Neural progenitor cell (in vitro differentiated cells): ENCODE results near the gene KCNC1. TPM values are rescaled to one million over a fixed set of nuclear protein-coding genes. Genes with fewer than 3 reads are reported as not detected.

Experiments used
- DNase-seq: peaks from one replicate; pipeline ENCODE4 v3.0.0-alpha.2; 2016; ENCODE audit warnings: low spot score
- H2AFZ ChIP-seq: fragments of 200-600 bp; sonication (generic); replicated peaks from 2 replicates; pipeline ENCODE4 v1.6.1; 2016; ENCODE audit warnings: antibody characterized with exemption
- H3F3A ChIP-seq: fragments of 200-600 bp; sonication (generic); 2 replicates; pipeline ENCODE4 v1.6.1; 2016; ENCODE audit warnings: antibody characterized with exemption, low read depth
- H3K27ac ChIP-seq: fragments of 200-600 bp; sonication (generic); 2 replicates; pipeline ENCODE4 v1.5.1; 2016; ENCODE audit warnings: mild to moderate bottlenecking
- H3K27me3 ChIP-seq: fragments of 200-600 bp; sonication (generic); 2 replicates; pipeline ENCODE4 v1.6.1; 2016; ENCODE audit warnings: mild to moderate bottlenecking, moderate library complexity
- H3K36me3 ChIP-seq: fragments of 200-600 bp; sonication (generic); 2 replicates; pipeline ENCODE4 v1.5.1; 2016
- H3K4me1 ChIP-seq: fragments of 200-600 bp; sonication (generic); 2 replicates; pipeline ENCODE4 v1.6.1; 2016; ENCODE audit warnings: mixed run types
- H3K4me2 ChIP-seq: fragments of 200-600 bp; sonication (generic); 2 replicates; pipeline ENCODE4 v1.6.1; 2016
- H3K4me3 ChIP-seq: fragments of 200-600 bp; sonication (generic); 2 replicates; pipeline ENCODE4 v1.5.1; 2016
- H3K79me2 ChIP-seq: fragments of 200-600 bp; sonication (generic); 2 replicates; pipeline ENCODE4 v1.6.1; 2016; ENCODE audit warnings: low read depth
- H3K9ac ChIP-seq: fragments of 200-600 bp; sonication (generic); 2 replicates; pipeline ENCODE4 v1.6.1; 2016
- H3K9me3 ChIP-seq: fragments of 200-600 bp; sonication (generic); 2 replicates; pipeline ENCODE4 v1.5.1; 2016; ENCODE audit warnings: low read depth
- H4K20me1 ChIP-seq: fragments of 200-600 bp; sonication (generic); 2 replicates; pipeline ENCODE4 v1.6.1; 2016; ENCODE audit warnings: low read depth
- H3K27ac Mint-ChIP-seq: 3 replicates; pipeline ENCODE4 v1.8.0; 2021; ENCODE audit warnings: mixed read lengths
- H3K27me3 Mint-ChIP-seq: 2 replicates; pipeline ENCODE4 v1.8.0; 2022; ENCODE audit warnings: low read depth, mild to moderate bottlenecking, inconsistent platforms, moderate library complexity, mixed read lengths; ENCODE audit not compliant: insufficient read depth
- H3K36me3 Mint-ChIP-seq: 3 replicates; pipeline ENCODE4 v1.8.0; 2021; ENCODE audit warnings: mixed read lengths
- H3K4me1 Mint-ChIP-seq: 3 replicates; pipeline ENCODE4 v1.8.0; 2021; ENCODE audit warnings: mixed read lengths
- H3K4me3 Mint-ChIP-seq: 3 replicates; pipeline ENCODE4 v1.8.0; 2021; ENCODE audit warnings: mild to moderate bottlenecking, moderate library complexity, mixed read lengths
- H3K9me3 Mint-ChIP-seq: 3 replicates; pipeline ENCODE4 v1.8.0; 2020; ENCODE audit warnings: mixed read lengths
- EZH2 ChIP-seq: fragments of 200-600 bp; sonication (generic); IDR thresholded peaks from 2 replicates; pipeline ENCODE4 v1.6.1; 2017; ENCODE audit warnings: antibody characterized with exemption, mild to moderate bottlenecking, moderate library complexity
- EZH2phosphoT487 ChIP-seq: fragments of 200-600 bp; sonication (generic); IDR thresholded peaks from 2 replicates; pipeline ENCODE4 v1.6.1; 2017; ENCODE audit warnings: antibody characterized with exemption
- total RNA-seq: library from RNA; depleted of rRNA; stranded (reverse); fragments of >200 nt; gene quantifications from 2 replicates; pipeline ENCODE4 v1.2.3, GENCODE V29; 2015; ENCODE audit warnings: low replicate concordance
- TF ChIP-seq, protein P1 (sequence below): fragments of 200-600 bp; sonication (generic); IDR thresholded peaks from 2 replicates; pipeline ENCODE4 v1.5.1; 2017; ENCODE audit warnings: antibody characterized with exemption, mild to moderate bottlenecking

The KCNC1 gene
- total RNA-seq, 1 donor from 2014 or later: 0.04 TPM

DNA sequence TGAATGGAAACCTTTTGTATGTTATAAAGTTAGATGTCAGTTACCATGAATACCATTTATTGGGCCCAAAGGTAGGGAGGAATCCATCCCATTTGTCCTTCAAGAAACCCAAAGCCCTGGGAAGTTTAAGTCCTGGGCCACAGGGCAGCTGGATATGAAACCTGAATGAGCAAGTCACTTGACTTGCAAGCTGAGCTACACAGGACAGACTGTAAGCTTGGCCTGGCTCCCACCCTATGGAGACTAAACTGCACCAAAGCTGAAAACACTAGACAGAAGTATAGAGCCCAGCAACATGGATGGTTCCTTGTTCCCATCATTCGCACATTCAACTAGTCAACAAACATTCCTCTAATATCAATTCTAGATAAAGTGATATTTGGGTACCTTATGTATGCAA is 71.3 kb downstream of the KCNC1 start:
- TF ChIP-seq EZH2: no peak
- TF ChIP-seq, protein P1, sequence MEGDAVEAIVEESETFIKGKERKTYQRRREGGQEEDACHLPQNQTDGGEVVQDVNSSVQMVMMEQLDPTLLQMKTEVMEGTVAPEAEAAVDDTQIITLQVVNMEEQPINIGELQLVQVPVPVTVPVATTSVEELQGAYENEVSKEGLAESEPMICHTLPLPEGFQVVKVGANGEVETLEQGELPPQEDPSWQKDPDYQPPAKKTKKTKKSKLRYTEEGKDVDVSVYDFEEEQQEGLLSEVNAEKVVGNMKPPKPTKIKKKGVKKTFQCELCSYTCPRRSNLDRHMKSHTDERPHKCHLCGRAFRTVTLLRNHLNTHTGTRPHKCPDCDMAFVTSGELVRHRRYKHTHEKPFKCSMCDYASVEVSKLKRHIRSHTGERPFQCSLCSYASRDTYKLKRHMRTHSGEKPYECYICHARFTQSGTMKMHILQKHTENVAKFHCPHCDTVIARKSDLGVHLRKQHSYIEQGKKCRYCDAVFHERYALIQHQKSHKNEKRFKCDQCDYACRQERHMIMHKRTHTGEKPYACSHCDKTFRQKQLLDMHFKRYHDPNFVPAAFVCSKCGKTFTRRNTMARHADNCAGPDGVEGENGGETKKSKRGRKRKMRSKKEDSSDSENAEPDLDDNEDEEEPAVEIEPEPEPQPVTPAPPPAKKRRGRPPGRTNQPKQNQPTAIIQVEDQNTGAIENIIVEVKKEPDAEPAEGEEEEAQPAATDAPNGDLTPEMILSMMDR: no peak
- TF ChIP-seq EZH2phosphoT487: no peak
- H3K9me3 Mint-ChIP-seq: no peaks in the 10 kb centered on the region
- no peaks in the 10 kb centered on the region for H4K20me1 ChIP-seq
- no peaks in the 10 kb centered on the region for H3F3A ChIP-seq
- DNase-seq: no peak
- no peak overlapping the region for H3K9ac ChIP-seq
- H3K27me3 ChIP-seq: no peaks in the 10 kb centered on the region
- H3K9me3 ChIP-seq: no peaks in the 10 kb centered on the region
- no peak overlapping the region for H3K4me3 ChIP-seq
- peaks cover 59% of the 10 kb centered on the region for H3K4me1 Mint-ChIP-seq
- H3K27me3 Mint-ChIP-seq: no peaks in the 10 kb centered on the region
- no peak overlapping the region for H3K4me2 ChIP-seq
- H3K36me3 ChIP-seq: no peaks in the 10 kb centered on the region
- H3K27ac ChIP-seq: no peak overlapping the region
- H3K4me1 ChIP-seq: peaks cover 27% of the 10 kb centered on the region
- H3K36me3 Mint-ChIP-seq: peaks cover 3% of the 10 kb centered on the region
- H3K4me3 Mint-ChIP-seq: no peak overlapping the region
- H2AFZ ChIP-seq: no peak overlapping the region
- H3K27ac Mint-ChIP-seq: peak overlapping the region; percentile 46
- no peaks in the 10 kb centered on the region for H3K79me2 ChIP-seq

DNA sequence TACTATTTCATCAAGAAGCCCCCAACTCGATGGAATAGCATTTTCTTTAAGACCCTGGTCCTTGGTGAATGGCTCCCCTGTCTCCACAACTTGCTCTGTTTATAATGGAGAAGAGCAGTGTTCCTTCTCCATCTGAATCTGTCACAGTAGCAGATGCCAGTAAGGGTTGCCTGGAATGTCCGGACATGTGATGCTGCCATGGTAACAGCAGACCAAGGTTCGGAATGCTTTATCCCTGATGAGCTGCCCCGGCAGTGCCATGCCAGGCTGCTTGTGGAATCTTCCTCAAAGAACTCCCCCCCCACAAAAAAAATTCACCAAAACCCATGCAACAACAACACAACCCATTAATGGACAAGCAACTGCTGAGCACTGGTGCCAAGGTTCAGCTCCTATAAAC is 72.5 kb downstream of the KCNC1 start:
- Histone ChIP-seq H4K20me1 (no peaks in the 10 kb centered on the region), H3K79me2 (no peaks in the 10 kb centered on the region), H3F3A (no peaks in the 10 kb centered on the region), H2AFZ (no peak overlapping the region), H3K36me3 (no peaks in the 10 kb centered on the region), H3K27ac (no peak overlapping the region), H3K9me3 (no peaks in the 10 kb centered on the region), H3K4me3 (no peak overlapping the region), H3K4me1 (peaks cover 20% of the 10 kb centered on the region), H3K27me3 (no peaks in the 10 kb centered on the region), H3K9ac (no peak overlapping the region), H3K4me2 (no peak overlapping the region)
- Mint-ChIP-seq H3K4me1 (peaks cover 63% of the 10 kb centered on the region), H3K9me3 (no peaks in the 10 kb centered on the region), H3K27ac (peak overlapping the region; percentile 90), H3K27me3 (no peaks in the 10 kb centered on the region), H3K4me3 (peak overlapping the region; percentile 48), H3K36me3 (peaks cover 3% of the 10 kb centered on the region)
- TF ChIP-seq EZH2: no peak
- TF ChIP-seq, protein P1: no peak
- TF ChIP-seq EZH2phosphoT487: no peak
- no peak for DNase-seq

DNA sequence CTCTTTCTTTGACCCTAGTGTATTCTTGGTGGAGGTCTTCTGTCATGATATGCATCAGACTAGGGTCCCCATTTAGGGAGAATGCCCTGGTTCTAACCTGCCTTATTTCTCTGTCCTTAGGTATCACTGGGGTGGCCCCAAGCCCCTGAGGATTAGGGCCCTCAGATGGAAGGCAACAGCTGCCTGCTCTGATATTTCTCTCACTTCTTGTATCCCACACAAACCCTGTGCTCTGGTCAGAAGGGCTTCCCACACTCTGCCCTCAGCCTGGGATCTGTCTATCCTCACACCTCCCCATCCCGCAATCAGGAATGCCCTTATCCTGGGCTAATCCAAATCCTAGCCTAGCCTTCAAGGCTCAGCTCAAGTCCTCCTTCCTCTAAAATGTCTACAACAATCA is 75.5 kb downstream of the KCNC1 start:
- H3K4me3 Mint-ChIP-seq: no peak overlapping the region

More for the DNA sequence above, 75.5 kb downstream of the KCNC1 start:
- H3K4me2 ChIP-seq: no peak overlapping the region
- Mint-ChIP-seq H3K27me3 (no peaks in the 10 kb centered on the region), H3K4me1 (peaks cover 52% of the 10 kb centered on the region), H3K27ac (no peak overlapping the region), H3K9me3 (no peaks in the 10 kb centered on the region), H3K36me3 (peaks cover 3% of the 10 kb centered on the region)
- H3K27ac ChIP-seq: no peak overlapping the region
- H3K36me3 ChIP-seq: no peaks in the 10 kb centered on the region
- no peak for DNase-seq
- no peak overlapping the region for H3K4me3 ChIP-seq
- H3F3A ChIP-seq: no peaks in the 10 kb centered on the region
- H3K79me2 ChIP-seq: no peaks in the 10 kb centered on the region
- no peak overlapping the region for H3K9ac ChIP-seq
- no peaks in the 10 kb centered on the region for H4K20me1 ChIP-seq
- TF ChIP-seq EZH2phosphoT487: no peak
- TF ChIP-seq EZH2: no peak
- TF ChIP-seq, protein P1: no peak
- no peaks in the 10 kb centered on the region for H3K9me3 ChIP-seq
- H3K27me3 ChIP-seq: no peaks in the 10 kb centered on the region
- no peak overlapping the region for H2AFZ ChIP-seq
- peaks cover 12% of the 10 kb centered on the region for H3K4me1 ChIP-seq
